CD4-positive, alpha-beta T cell treated with Interleukin-17A for 1 hour (primary cell): ENCODE data around the gene C16orf87.
"Not testable (repeated sequence)": the region's sequence is repeated elsewhere in the genome, so short reads cannot be mapped to it uniquely, and the experiment has no call there.

Experiments used
- DNase-seq: peaks from one replicate; pipeline ENCODE4 v3.0.0-alpha.2; 2020

The C16orf87 gene

DNA sequence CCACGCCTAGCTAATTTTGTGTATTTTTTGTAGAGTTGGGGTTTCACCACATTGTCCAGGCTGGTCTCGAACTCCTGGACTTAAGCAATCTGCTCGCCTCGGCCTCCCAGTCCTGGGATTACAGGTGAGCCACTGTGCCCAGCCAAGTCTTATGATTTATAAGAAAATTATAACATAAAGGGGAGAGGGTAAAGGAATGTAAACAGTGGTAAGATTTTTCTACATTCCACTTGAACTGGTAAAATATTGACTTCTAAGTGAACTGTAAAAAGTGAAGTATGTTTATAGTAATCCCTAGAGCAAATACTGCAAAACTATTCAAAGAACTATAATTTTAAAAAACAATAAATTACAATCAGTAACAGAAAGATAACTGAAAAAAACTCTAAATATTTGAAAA is 33.5 kb downstream of the C16orf87 start:
- DNase-seq, result no peak

DNA sequence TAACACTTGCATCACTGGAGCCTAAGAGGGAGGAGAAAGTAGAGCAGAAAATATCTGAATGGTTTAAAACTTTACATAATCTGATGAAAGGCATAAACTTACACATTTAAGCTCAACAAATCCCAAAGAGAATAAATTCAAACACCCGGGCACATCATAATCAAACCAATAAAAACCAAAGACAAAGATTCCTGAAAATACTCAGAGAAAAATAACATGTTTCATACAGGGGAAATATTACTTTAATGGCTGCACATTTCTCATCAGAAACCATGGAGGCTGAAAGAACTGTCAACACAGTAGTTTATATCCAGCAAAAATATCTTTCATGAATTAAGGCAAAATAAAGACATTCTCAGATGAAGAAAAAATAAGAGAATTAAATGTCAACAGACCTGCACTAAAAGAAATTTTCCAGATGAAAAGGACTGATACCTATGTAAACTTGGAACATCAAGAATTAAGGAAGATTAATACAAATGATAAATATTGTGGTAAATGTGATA is 34.2 kb downstream of the C16orf87 start:
- DNase-seq, result no peak

DNA sequence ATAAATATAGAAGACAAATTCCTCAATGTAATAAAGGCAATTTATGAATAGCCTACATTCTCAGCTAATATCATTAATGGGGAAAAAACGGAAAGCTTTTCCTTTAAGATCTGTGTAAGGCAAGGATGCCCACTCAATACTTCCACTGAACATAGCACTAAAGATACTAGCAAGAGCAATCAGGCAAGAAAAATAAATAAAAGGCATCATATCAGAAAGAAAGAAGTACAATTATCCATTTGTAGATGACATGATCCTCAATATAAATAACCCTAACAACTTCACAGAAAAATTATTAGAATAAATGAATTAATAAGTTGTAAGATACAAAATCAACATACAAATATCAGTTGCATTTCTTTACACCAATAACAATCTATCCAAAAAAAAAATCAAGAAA is 37.1 kb downstream of the C16orf87 start:
- no peak for DNase-seq

DNA sequence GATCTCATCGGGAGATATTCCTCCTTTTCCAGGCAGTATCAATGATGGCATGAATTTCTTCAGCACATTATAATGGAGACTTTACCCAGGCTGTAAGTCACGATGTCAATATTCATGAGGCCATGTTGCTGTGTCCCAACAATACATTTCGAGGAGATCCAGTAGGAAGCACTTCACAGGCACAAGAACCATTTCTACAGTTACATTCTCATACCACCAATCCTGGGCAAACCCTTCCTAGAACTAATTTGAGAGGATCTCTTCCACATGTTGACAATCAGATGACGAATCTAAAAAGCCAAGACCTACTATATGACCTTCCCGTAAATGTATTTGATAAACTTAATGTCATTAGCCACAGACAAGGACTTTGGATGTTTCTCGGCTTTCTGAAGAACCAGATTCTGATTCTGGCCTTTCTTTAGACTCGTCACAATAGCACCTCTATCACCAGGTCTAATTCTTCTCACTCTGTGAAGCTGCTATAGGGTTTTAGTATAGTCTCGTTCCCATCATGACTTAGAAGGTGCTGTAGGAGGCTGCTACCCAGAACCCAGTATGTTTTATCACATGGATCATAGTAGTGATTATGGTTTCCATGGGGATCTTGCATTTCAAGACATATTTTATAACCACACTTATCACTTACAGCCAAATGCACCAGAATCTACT is 40.2 kb downstream of the C16orf87 start:
- DNase-seq, result no peak

DNA sequence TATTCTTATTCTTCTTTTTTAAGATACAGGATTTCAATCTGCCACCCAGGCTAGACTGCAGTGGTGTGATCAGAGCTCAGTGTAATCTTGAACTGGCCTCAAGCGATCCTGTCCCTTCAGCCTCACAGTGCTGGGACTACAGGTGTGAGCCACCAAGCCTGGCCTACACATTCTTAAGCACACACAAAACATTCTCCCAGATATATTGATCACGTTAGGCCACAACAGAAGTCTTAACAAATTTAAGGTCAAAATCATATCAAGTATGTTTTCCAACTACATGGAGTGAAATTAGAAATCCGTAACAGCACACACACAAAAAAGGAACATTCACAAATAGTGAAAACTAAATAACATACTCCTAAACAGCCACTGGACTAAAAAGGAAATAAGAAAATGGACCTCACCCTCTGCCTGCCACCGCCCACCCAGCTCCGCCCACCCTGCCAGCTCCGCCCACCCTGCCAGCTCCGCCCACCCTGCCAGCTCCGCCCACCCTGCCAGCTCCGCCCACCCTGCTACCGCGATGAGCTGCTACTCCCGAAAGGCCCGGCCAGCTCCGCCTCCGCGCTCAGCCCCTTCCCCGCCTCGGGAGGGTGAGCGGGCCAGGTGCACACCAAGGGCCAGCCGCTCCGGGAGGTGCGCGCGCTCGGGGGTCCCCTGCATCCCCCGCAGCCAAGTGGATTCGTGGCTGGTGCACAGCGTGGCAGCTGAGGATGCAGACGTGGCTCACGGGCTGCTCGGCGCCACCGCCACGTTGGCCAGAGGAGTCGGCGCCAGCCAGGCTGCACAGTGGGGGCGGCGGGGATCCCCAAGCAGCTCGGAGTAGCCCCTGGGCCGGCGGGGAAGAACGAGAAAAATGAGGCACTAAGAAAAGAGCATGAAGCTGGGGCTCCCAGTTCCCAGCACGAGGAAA is 41.2 kb downstream of the C16orf87 start:
- peak; percentile 91 for DNase-seq

DNA sequence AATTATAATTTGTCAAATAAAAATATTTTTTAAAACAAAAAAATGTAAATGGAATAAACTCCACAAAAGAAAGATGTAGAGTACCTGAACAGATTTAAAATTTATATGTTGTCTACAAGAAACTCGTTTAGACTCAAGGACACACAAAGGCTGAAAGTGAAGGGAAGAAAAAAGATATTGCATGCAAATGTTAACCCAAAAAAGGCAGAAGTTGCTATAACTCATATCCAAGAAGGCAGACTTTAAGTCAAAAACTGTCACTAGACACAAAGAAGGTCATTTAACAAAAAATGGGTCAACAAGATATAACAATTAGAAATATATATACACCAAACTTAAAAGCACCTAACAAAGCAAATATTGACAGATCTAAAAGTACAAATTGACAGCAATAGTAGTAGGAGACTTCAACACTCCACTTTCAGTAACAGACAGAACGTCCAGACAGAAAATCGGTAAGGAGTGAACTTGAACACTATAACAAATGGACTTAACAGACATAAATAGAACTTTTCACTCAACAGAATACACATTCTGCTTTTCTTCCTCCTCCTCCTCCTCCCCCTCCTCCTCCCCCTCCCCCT is 42.0 kb downstream of the C16orf87 start:
- no peak for DNase-seq

DNA sequence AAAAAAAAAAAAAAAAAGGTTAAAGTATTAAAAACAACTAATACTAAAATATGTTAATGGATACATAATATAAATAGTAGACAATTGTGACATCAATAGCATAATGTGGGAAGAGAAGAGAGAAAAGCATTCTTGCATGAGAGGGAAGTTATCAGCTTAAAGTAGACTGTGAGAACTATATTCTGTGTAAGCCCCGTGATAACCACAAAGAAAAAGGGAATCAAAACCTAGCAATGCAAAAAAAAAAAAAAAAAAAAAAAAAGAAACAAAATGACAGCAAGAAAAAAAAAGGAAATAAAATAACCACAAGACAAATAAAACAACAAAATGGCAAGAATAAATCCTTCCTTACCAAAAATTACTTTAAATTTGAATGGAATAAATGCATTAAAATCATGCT is 43.1 kb downstream of the C16orf87 start:
- no peak for DNase-seq

DNA sequence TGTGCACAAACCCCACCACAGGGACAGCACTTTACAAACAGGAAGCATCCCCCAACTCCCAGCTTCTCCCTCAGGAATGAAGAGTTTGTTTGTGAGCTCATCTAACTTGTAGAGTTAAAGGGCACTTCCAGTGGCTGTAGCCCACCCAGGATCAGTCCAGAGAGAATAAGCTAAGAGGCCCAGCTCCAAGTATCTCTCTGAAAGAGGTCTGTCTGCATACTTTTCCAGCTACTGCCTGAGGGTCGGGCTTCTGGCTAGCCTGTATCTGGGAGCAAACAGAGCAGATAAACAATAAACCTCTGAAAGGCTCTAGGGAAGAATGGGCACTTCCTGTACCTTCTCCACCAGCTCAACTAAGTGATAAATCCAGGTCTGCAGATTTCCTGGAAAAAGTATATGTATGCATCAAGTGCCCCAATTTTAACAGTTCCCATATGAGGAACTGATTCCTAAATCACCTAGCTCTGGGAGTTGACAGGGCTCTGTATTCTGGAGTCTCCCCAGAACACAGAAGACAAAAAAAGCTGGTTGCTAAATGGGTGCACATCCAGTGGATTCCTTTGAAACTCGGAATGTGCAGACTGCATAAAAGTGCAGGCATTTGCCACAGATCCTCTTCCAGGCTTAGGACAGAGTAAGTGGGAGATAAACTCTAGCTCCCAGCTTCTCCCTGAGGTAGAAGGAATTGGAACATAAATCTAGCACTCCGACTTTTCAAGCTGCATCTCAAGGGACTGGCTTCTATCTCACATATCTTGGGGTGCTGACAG is 45.7 kb downstream of the C16orf87 start:
- DNase-seq, result no peak

DNA sequence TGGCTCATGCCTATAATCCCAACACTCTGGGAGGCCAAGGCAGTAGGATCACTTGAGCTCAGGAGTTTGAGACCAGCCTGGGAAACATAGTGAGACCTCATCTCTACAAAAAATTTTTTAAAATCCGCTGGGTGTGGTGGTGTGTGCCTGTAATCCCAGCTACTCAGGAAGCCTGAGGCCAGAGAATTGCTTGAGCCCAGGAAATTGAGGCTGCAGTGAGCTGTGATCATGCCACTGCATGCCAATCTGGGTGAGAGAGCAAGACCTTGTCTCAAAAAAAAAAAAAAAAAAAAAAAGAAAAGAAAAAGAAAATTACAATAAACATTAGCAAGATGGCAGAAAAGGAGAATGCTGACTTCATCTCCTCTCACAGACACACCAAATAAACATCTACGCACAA is 46.4 kb downstream of the C16orf87 start:
- DNase-seq, result not testable (repeated sequence)

DNA sequence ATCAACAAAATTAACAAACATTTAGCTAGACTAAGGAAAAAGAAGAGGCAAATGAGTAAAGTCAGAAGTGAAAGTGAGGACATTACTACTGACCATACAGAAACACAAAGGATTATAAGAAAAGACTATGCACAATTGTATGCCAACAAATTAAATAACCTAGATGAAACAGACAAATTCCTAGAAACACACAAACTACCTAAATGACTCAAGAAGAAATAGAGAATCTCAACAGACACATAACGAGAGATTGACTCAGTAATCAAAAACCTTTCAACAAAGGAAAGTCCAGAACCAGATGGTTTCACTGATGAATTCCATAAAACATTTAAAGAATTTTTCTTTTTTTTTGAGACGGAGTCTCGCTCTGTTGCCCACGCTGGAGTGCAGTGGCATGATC is 47.2 kb downstream of the C16orf87 start:
- DNase-seq, result no peak

DNA sequence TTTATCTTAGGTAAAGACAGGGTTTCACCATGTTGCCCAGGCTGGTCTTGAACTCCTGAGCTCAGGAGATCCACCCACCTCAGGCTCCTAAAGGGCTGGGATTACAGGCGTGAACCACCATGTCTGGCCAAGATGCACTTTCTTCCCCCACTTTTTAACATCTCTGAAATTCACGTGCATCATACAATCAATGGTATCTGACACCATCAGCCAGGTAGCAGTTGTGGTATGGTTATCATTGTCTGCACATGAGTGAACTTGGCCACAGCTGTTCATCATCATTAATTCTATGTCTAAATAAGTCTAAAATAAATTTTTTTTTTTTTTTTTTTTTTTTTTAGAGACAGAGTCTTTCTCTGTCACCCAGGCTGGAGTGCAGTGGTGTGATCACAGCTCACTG is 48.7 kb downstream of the C16orf87 start:
- DNase-seq, result no peak

DNA sequence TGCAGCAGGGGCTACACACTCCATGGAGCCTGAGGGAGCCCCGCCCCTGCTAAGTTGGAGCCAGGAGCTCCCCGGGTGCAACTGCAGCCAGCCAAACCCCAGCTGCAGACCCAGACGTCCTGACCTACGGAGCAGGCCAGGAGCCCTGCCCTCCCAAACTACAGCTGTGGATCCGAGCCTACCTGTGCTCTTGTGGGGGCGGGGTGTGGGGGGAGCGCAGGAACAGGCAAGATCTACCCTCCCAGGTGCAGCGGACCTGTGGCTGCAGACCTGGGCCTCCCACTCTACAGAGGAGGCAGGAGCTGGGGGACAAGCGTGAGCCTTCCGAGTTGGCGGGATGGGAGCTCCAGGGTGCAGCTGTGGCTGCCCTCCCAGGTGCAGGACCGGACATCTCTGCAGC is 53.2 kb downstream of the C16orf87 start:
- no peak for DNase-seq

DNA sequence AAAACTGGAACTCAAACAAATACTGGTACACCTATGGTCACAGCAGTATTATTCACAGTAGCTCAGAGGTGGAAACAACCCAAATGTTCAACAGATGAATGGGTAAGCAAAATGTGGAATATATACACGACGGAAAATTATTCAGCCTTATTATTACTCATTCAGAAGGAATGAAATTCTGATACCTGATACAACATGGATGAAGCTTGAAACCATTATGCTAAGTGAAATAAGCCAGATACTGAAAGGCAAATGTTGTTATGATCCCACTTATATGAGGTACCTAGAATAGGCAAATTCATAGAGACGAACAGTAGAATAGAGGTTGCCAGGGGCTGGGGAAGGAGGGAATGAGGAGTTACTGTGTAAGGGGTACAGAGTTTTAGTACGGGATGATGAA is 55.8 kb downstream of the C16orf87 start:
- DNase-seq, result no peak

DNA sequence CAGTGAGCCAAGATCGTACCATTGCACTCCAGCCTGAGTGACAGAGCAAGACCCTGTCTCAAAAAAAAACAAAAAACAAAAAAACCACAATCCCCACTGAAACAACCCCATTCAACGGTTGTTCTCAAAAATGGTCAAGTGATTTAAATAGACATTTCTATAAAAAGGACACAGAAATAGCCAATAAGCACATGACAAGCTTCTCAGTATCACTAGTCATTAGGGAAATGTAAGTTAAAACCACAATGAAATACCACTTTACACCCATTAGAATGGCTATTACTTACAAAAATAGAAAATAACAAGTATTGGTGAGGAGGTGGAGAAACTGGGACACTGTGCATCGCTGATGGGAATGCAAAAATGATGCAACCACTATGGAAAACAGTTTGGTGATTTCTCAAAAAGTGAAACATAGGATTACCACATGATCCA is 56.2 kb downstream of the C16orf87 start:
- no peak for DNase-seq

DNA sequence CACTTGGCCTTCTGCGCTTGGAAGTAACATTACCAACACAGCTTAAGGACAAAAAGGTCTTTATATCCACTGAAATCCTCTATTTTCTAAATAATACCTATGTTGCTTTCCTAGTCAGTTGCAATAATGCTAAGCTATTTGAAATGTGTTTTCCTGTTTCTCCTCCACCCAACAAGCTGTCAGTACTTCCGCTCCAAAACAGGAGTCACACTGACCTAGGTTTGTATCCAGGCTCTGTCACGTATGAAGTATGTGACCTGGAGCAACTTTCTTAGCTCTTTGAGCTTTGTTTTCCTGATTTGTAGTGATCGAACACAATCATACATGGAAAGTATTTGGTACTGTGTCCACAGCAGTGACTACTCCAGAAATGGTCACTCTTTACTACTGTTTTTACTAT is 58.5 kb downstream of the C16orf87 start:
- DNase-seq, result no peak

DNA sequence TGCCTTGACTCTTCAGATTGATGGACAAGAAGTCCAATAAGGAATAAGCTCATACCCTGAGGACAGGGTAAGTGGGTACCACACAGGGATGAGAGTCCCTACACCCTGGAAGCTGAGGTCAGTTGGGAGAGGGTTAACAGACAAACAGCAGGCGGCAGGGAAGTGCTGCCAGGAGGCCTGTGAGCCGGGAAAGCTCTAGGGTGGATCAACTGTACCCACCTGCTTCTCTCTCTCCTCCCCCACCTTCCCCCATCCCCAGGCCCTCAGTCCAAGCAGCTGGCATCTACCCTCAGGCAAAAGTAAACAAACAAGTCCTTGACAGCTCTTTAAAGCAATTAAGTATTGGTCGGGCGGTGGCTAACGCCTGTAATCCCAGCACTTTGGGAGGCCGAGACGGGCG is 62.2 kb downstream of the C16orf87 start:
- no peak for DNase-seq

DNA sequence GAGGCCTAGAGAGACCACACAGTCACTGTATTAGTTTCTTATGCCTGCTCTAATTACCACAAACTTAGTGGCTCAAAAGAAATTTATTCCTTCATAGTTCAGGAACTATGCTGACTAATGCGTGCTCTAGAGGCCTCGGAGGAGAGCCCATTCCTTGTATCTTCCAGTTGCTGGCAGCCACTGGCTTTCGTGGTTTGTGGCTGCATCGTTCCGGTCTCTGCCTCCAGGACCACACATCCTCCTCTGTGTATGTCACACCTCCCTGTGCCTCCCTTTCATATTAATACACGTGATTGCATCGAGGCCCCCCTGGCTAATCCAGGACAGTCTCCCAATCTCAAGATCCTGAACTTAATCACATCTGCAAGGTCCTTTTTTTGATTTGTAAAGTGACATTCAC is 65.9 kb downstream of the C16orf87 start:
- DNase-seq, result no peak

DNA sequence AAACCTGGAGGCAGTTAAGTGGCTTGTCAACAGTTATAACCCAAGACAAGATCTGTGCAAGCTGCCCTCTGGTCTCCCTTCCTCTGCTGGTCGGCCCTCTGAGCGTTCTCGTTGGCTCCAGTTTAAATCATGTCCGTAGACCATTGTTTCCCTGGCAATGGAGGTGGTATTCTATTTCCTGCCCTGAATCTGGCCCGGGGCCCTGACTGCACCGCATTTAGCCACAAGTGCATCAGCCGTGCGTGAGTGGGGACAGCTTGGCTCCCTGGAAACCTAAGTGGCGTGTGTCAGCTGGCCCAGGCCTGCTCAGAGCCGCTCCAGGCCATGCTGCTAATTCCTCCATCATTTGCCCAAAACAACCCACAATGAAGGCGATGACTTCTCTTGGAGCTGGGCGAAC is 67.8 kb downstream of the C16orf87 start:
- no peak for DNase-seq

DNA sequence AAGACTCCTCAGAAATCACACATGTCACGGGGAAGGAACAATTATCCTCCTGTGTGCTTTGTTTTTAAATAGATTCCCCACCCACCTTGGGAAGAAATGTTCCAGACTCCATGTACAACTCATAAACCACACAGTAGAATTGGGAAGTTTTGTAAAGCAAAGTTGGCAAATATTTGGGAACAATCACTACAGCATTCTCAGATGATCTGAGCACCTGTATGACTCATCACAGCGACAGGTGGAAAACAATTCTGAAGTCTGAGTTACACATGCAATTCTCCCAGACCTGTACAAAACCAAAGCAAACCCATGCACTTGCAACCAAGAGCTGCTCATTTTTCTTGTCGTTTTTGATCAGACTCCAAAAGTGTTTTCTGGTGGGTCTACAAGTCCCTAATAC is 68.4 kb downstream of the C16orf87 start:
- DNase-seq, result no peak

DNA sequence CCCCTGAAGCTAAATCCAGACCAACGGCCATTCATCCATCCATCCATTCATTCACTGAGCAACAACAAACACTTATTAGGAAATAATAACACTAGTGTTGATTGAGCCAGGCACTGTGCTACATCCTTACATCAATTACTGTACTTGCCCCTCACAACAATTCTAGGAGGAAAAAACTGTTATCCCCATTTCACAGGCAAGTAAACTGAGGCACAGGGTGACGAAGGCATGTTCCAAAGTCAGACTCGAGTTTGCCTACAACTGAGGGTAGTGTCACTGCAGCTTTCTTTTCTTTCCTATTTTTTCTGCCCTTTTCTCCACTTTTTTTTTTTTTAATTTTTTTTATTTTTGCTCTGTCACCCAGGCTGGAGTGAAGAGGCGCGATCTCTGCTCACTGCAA is 71.7 kb downstream of the C16orf87 start:
- DNase-seq, result no peak

DNA sequence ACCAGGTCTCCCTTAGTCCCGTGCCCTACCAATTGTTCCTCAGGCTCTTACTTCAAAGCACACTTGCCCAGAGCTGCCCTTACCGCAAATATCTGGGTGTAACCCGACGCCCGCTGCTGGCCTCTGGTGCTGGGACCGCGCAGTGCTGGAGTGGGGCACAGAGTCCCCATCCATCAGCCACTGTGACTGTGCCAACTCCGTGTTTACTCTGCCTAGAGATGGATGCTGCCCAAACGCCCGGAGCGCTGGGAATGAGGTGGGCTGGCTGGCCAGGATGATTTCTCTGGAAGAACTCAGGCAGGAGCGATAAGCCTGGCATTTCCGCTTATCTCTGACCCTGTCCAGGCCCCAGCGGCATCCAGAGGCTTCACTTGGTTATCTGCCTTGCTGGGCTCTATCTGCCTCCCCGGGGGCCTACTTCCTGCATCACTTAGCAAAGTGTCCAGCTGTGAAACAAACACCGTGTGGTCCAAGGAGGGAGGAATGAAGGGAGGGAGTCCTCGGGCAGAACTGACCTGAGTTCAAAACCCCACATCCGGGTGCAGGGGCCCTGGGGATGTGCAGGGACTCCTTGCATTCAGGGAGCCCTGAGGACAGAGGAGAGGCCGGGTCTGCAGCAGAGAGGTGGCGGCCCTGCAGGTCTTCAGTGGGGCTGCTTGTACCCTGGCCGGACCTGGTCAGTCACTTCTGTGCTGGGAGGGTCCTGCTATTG is 73.5 kb downstream of the C16orf87 start:
- DNase-seq, result no peak

DNA sequence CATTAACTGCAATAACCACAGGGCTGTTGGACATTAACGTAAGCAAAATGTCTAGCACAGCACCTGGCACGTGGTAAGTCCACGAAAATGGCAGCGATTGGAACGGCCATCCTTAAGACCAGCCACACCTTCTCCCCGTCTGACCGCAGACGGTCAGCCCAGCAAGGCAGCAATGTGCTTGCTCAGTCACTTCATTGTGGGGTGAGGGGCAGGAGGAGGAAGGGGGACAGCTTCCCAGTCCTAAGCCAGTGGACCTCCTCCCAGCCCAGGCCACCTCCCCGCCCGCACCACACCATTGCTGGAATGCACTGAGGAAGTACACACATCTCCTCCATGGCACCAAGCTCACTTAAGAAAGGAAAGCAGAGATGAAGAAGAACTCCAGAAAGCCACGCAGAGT is 74.2 kb downstream of the C16orf87 start:
- DNase-seq, result no peak
